ENCODE measurements around the gene TAS2R13.
A peak's percentile ranks its signal among the peaks of the same experiment; 100 is the strongest.

The TAS2R13 gene, protein sequence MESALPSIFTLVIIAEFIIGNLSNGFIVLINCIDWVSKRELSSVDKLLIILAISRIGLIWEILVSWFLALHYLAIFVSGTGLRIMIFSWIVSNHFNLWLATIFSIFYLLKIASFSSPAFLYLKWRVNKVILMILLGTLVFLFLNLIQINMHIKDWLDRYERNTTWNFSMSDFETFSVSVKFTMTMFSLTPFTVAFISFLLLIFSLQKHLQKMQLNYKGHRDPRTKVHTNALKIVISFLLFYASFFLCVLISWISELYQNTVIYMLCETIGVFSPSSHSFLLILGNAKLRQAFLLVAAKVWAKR

DNA sequence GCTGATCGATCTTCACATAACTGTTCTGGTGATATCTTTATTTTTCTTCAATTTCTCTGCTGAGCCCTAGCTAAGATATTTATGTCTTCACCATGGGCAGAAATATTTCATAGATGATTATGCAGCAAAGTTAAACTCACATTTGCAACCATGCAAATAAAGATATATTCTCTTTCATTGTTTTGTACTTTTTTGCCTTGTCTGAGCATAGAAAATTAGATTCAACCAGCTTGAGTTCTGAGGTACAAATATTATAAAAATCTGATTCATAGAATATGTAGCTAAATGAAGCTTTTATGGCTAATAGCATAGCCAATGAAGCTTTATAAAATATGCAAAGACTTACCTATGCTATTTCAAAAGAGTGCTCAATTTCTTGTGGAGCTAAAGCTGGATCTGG lies at the start of gene TAS2R13:
TSS of gene TAS2R13 (minus strand) at position 101 of the 400 bp plus-strand sequence. CDS start 264 bp downstream, outside the sequence.
- DNase-seq = no peak

DNA sequence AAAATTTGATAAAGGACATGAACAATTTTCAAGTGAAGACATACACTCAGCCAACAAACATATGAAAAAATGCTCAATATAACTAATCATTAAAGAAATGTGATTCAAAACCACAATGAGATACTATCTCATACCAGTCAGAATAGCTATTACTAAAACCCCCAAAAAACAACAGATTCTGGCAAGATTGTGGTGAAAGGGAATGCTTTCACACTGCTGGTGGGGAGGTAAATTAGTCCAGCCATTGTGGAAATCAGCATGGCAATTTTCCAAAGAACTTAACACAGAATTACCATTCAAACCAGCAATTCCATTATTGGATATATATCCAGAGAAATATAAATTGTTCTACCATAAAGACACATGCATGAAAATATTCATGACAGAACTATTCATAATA lies 48.4 kb upstream of the TAS2R13 start:
- no peak for DNase-seq

DNA sequence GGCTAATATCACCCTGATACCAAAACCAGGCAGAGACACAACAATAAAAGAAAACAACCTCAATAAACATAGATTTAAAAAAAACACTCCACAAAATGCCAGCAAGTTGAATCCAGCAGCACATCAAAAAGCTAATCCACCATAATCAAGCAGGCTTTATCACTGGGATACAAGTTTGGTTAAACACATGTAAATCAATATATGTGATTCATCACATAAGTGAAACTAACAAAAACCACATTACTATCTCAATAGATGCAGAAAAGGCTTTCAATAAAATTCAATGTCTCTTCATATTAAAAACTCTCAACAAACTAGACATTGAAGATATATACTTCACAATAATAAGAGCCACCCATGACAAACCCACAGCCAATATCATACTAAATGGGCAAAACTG lies 46.7 kb upstream of the TAS2R13 start:
- no peak for DNase-seq

DNA sequence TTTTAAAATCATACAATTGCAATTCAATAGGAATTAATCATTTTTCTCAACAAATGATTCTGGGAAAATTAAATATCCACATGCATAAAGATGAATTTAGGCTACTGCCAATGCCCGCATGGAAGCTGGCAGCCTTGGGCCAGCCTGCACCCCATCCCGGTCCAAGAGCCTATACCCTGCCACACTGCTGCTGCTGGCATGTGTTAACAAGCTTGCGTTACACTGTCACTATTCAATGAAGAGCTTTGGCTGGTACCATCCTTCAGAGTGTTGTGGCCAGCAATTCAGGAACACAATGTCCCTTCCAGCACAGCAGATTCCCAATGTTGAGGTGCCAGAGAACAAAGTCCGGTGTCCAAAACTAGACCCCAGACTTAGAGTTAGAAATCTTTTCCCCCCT lies 43.3 kb upstream of the TAS2R13 start:
- no peak for DNase-seq

DNA sequence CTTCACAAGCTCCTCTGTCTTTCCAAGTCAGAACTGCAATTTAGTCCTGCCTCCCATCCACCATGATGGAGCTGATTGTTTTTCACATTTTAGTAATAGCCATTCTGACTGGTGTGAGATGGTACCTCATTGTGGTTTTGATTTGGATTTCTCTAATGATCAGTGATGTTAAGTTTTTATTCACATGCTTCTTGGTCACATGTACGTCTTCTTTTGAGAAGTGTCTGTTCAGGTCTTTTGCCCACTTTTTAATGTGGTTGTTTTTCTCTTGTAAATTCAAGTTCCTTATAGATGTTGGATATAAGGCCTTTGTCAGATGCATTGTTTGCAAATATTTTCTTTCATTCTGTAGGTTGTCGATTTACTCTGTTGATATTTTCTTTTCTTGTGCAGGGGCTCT lies 33.8 kb upstream of the TAS2R13 start:
- DNase-seq = no peak

DNA sequence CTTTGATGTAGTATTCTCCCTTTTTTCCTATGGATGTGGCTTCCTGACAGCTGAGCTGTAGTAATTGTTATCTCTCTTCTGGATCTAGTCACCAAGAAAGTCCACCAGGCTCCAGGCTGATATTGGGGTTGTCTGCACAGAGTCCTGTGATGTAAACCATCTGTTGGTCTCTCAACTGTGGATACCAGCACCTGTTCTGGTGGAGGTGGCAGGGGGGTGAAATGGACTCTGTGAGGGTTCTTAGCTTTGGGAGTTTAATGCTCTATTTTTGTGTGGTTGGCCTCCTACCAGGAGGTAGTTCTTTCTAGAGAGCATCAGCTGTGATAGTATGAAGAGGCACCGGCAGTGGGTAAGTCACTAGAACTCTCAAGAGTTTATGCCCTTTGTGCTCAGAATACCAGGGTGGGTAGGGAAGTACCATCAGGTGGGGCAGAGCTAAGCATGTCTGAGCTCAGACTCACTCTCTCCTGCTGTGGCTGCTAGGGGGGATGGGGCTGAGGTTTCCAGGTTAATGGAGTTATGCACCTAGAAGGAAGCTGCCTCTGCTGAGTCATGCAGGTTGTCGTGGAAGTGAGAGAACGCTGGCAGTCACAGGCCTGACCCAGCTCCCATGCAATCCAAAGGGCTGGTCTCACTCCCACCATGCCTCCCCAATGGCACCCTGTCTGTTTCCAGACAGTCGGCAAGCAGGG lies 32.7 kb upstream of the TAS2R13 start:
- DNase-seq = peak; percentile 11

DNA sequence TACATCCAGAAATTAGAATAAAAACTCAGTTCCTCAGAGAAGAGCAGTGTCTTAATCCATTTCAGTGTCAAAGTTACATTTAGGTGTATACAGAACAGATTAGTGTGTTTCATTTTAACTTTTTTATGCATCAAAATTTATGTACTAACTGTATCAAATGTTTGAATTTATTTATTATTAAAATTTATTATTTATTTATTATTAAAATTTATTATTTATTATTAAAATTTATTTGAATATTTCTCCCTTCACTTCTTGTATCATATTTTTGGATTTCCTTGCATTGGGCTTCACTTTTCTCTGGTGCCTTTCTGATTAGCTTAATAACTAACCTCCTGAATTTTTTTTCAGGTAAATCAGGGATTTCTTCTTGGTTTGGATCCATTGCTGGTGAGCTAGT lies 32.0 kb upstream of the TAS2R13 start:
- DNase-seq = no peak

DNA sequence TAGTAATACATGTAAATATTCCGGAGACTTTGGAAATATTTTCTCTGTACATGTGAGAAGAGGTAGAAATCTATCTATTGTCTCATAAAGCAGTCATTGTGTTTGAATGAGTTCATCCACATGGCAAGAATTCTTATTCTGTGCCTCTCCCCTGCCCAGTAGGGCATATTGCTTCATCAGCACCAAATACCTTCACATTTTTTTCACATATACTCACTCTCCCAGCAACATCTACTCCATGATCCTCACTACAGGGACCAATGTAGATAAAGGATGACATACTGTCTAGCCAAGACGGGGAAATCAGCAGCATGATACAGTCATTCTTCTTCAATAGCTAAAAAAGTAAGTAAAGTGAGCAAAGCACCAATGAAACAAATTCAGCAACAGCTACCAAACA lies 31.0 kb upstream of the TAS2R13 start:
- DNase-seq = no peak

DNA sequence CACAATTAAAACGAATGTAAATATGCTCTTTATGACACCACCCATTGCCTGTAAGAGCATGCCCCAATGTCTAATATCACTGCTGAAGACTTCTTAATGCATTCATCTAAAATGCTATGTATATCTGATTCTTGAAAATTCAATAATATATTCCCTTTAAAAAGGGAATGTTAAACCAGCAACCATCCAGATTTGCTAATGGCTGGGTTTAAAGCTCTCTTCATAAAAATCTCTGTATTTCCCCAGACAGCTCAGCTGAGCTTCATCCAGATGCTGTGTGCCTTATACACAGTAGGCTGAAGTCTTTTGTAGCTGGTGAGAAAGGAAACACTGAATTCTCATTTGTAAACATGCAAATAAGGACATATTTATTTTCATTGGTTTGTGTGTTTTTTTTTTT lies 29.8 kb upstream of the TAS2R13 start, which contains the start of gene TAS2R14:
TSS of gene TAS2R14 (minus strand) at position 101 of the 400 bp plus-strand sequence. CDS start at position 45, 56 bp downstream.
- no peak for DNase-seq

DNA sequence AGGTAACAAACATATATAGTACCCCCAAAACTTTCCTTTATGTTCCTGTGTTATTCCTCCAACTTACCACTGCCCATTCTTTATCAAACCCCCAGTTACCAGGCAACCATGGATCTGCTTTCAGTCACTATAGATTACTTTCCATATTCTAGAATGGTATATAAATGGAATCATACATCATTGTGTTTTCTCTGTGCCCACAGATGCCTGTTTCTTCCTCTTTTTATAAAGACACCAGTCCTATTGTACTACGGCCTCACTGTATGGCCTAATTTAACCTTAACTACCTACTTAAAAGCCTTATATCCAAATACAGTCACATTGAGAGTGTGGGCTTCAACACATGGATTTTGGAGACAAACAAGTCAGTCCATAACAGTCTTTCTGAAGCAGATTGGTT lies 27.1 kb upstream of the TAS2R13 start:
- no peak for DNase-seq

DNA sequence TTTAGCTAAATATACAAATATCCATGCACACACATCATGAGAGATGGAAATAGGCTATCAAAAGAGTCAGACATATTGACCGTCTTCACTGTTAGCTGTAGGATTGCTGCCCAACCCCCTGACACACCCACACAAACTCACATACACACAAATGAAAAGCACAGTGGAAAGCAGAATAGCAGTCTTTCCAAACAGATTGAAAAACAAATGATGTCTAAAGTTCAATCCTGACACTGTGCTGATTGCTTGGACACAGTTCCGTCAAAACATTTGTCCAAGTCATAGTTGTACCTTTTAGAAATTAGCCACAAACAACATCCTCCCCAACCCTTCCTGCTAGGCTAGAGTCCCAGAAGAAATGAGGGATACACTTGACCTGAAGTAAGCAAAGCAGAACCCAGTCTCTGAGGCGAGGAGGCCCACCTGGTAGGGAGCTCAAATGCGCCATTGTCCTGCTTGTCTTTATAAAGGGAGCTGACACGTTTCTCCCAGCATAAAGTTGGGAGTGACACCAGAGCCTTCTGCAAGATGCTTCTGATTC lies 19.5 kb upstream of the TAS2R13 start, which contains the start of gene PRH2:
TSS of gene PRH2 (plus strand) at position 491 of the 541 bp plus-strand sequence. CDS start at position 529, 38 bp downstream.
- no peak for DNase-seq

DNA sequence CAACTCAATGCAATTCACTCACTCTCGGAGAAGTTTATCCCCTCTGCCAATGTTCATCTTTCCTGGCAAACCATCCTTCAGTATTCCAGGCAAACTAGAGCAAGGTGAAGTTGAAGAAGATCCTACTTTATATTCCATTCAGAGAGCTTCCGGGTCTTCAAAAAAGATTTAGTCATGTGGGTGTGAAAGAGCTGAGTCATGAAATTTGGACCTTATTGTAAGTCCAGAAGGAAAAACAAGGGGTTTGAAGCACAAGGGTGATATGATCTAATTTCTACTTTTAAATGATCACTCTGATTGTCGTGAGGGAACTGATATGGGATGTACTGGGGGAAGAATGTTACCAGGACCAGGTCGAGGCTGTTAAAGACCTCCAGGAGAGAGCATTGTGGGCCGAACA lies 16.9 kb upstream of the TAS2R13 start:
- DNase-seq = no peak

DNA sequence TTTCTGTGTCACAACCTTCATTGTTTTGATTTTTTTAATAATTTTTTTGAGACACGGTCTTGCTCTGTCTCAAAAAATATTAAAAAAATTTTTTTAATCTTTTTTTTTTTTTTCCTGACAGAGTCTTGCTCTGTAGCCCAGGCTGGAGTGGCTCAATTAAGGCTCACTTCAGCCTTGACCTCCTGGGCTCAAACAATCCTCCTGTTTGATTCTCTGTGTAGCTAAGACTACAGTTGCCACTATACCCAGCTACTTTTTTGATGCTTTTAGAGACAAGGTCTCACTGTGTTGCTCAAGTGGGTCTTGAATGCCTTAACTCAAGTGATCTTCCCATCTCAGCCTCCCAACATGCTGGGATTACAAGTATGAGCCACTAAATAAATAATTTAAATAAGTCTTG lies 10.4 kb upstream of the TAS2R13 start:
- no peak for DNase-seq

DNA sequence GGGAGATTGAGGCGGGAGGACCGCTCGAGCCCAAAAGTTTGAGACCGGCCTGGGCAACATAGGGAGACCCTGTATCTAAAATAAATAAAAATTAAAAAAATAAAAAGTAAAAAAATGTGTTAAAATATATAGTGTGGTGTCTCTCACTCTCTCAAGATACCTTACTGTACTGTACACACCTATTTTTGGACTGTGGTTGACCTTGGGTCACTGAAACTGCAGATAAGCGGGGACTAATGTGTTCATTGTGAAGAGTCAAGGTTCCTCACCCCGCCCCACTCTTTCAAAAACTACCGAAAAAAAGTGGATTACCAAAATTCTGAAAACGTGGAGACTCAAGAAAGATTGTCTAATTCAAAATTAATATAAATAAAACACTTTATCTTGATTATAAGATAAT lies 1.0 kb upstream of the TAS2R13 start:
- DNase-seq = no peak

DNA sequence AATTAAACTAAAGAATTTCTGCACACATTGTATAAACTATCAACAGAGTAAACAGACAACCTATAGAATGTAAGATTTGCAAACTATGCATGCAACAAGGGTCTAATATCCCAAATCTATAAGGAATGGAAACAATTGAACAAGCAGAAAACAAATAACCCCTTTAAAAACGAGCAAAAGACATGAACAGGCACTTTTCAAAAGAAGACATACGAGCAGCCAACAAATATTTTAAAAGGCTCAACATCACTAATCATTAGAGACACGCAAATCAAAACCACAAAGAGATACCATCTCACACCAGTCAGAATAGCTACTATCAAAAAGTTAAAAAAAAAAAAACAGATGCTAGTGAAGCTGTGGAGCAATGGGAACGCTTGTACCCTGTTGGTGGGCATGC lies 4.7 kb downstream of the TAS2R13 start:
- no peak for DNase-seq

DNA sequence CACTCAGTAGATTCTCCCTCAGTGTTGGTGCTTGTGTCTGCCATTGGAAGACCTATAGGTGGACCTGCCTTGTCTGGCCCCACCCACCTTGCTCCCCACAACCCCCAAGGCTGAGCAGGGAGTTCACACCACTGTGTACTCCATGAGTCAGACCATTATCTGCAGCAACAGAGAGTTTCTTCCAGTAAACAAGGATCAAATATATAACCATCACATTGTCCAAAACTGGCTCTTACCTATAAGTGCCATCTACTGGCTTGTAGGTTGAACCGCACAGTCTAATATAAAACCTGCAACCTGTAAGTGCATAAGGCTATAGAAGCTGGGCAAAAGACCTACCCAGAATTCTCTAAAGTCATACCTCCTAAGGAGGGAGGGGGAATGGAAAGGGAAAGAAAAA lies 7.9 kb downstream of the TAS2R13 start:
- DNase-seq = no peak

DNA sequence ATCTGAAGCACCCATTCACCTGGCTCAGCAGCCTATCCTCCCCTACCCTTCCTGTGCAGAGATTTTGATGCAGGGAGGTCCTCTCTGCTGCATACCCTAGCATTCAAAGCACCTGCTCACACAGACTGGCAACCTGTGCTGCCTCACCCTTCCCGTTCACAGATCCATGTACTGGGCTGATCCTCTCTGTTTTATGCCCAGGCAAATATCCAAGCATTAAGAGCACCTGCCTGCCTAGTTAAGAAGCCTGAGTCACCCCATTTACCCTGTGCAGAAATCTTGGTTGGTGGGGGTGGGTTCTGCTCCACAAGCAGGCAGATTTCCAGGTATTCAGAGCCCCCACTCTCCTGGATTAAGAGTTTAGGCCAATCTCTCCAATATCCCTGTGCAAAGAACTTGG lies 8.4 kb downstream of the TAS2R13 start:
- no peak for DNase-seq

DNA sequence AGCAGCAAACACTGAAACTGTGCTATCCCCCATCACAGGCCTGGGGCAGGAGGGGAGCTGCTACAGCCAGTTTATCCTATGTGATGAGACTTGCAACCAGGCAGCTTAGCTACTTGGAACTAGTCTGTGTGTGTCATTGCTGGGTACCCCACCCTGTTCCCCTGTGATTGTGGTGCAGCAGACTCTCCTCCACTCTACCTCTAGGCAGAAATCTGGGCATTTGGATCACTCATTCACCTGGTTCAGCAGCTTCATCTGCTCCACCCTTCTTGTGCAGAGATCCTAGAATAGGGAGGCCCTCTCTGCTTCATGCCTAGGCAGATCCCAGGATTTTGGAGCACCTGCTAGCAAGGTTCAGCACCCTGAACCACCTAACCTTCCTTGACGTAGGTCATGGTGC lies 8.8 kb downstream of the TAS2R13 start:
- DNase-seq = no peak

DNA sequence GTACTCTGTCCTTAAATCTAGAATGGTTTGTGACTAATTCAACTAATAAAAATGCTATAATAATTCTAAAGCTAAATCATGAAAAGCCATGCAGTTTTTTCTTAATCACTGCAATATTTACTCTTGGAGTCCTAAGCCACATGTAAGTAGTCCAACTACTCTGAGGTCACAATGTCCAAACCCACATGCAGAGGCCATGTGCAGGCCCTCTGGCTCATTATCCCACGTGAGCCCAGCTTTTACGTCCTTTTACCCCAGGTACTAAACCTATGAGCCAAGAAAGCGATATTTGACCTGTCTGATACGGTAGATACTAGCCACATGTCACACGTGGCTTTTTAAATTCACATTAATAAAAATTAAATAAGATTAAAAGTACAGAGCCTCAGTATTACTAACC lies 12.5 kb downstream of the TAS2R13 start:
- no peak for DNase-seq

DNA sequence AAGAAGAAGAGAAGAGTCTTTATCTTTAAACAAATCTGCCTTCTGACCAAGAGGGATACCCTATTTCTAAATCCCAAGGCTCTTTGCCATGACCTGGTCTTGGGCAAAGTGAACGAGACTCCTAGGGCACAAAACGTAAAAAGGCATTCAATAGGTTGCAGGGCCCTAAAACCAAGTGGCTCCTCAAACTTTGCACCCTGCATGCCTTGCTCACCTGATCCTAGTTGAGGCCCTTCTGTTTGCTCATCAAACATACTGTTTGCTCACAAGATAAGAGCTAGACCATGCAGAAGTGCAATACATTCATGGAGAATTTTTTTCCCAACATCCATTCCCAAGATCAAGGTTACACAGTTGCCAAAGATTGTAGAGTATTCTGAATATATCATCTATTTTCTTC lies 17.4 kb downstream of the TAS2R13 start:
- DNase-seq = no peak

DNA sequence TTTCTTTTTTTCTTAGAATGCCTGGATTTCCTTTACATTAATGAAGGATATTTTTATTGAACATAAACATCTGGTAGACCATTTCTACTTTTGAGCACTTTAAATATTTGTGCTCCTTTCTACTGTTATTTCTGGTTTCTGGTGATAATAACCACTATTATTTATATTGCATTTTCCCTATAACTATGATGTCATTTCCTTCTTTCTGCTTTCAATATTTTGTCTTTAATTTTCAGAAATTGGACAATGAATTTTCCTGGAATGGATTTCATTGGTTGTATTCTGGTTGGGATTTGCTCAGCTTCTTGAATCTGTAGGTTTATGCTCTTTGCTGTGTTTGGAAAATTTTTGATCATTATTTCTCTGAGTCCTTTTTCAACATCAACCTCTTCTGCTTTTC lies 20.1 kb downstream of the TAS2R13 start:
- DNase-seq = no peak

DNA sequence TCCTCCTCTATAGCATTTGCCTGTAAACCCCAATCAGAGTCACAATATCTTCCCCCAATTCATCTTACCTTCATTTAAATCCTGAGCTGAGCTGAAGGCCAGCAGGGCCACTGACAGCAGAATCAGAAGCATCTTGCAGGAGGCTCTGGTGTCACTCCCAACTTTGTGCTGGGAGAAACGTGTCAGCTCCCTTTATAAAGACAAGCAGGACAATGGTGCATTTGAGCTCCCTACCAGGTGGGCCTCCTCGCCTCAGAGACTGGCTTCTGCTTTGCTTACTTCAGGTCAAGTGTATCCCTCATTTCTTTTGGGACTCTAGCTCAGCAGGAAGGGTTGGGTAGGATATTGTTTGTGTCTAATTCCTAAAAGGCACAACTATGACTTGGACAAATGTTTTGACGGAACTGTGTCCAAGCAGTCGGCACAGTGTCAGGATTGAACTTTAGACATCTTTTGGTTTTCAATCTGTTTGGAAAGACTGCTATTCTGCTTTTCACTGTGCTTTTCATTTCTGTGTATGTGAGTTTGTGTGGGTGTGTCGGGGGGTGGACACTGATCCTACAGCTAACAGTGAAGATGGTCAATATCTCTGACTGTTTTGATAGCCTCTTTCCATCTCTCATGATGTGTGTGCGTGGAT lies 25.2 kb downstream of the TAS2R13 start, which contains the start of gene PRH1:
TSS of gene PRH1 (minus strand) at position 170 of the 640 bp plus-strand sequence. CDS start at position 132, 38 bp downstream.
- no peak for DNase-seq

DNA sequence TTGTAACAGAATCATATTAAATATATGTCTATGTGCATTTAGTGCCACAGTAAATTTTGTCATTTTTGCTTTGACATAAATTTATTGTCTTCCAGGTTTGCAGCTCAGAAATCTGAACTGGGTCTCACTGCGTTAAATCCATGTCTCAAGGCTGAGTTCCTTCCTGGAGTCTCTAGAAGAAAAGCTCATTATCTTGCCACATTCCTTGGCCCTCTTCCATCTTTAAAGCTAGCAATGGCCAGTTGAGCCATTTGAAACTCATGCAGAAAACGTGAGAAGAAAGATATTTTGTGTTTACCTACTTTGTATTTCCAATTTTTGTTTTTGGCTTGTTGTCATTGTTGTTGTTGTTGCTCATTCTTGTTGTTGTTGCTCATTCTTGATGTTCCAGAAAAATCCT lies 36.0 kb downstream of the TAS2R13 start:
- no peak for DNase-seq

DNA sequence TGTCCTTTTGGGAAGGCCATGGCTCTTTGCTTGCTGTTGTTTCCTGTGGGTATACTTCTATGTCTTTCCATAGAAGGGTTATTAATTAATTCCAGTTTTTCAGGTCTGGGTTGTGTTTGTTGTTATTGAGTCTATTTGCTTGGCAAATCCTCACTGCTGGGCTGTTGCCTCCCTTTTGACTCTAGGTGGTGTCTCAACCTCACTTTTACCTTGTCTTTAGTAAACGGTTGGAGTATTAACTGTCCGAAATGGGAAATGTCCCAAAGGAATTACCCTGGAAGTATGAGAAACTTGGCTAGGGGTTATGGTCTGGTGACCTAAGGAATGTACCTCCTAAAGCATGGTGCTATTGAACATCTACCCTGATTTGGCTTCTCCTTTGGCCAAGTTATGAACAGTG lies 42.0 kb downstream of the TAS2R13 start:
- DNase-seq = no peak

Data from activated T-cell treated with anti-CD3 and anti-CD28 coated beads, Interleukin-2, amount 50 U/mL, for 1 hour (primary cell).